IMR-90 (cell line): Measurements from ENCODE around the gene TRABD. TPM values are rescaled to one million over a fixed set of nuclear protein-coding genes. Genes with fewer than 3 reads are reported as not detected.
A peak's percentile ranks its signal among the peaks of the same experiment; 100 is the strongest.

Source experiments
- ATAC-seq: fragments of 200-7000 bp; cut with Tn5 transposase; 2 replicates; pipeline ENCODE4 v1.9.1; 2020; ENCODE audit warnings: low read depth, mild to moderate bottlenecking, moderate library complexity
- BruUV-seq: library from RNA; stranded (reverse); fragments of 400-500 nt; replicated peaks from 2 replicates; lab custom pipeline; 2021; lab: Mats Ljungman, UMichigan
- CTCF ChIA-PET: fragments of 300-600 bp; formaldehyde crosslinking; extraction: SDS; loops from one replicate; lab custom pipeline; 2021; ENCODE audit warnings: antibody characterized with exemption; lab: Yijun Ruan, JAX
- POLR2A ChIA-PET: fragments of 300-600 bp; sonication (Branson Sonifier 250); formaldehyde crosslinking; loops from one replicate; lab custom pipeline; 2022; ENCODE audit warnings: antibody characterized with exemption; ENCODE audit not compliant: unreplicated experiment; lab: Charles Lee
- DNase-seq: peaks from one replicate; pipeline ENCODE4 v3.0.0; 2013
- H2AFZ ChIP-seq: replicated peaks from 2 replicates; pipeline ENCODE3; 2013; ENCODE audit warnings: low read length, mild to moderate bottlenecking; ENCODE audit not compliant: poor library complexity
- H2AK5ac ChIP-seq: 2 replicates; pipeline ENCODE4 v1.6.1; 2013; ENCODE audit warnings: low read depth, low read length, inconsistent platforms
- H2AK9ac ChIP-seq: replicated peaks from 2 replicates; pipeline ENCODE3; 2013; ENCODE audit warnings: mild to moderate bottlenecking, low read depth, low read length, moderate library complexity; ENCODE audit not compliant: poor library complexity
- H2BK120ac ChIP-seq: 2 replicates; pipeline ENCODE4 v1.6.1; 2013; ENCODE audit warnings: low read depth, low read length, inconsistent platforms
- H2BK15ac ChIP-seq: 3 replicates; pipeline ENCODE4 v1.6.1; 2013; ENCODE audit warnings: low read depth, low read length, inconsistent platforms
- H2BK20ac ChIP-seq: 2 replicates; pipeline ENCODE4 v1.6.1; 2013; ENCODE audit warnings: low read depth, mild to moderate bottlenecking, inconsistent platforms, low read length, moderate library complexity
- H2BK5ac ChIP-seq: 2 replicates; pipeline ENCODE4 v1.6.1; 2013; ENCODE audit warnings: mild to moderate bottlenecking, low read depth, low read length, inconsistent platforms; ENCODE audit not compliant: poor library complexity, severe bottlenecking
- H3K14ac ChIP-seq: replicated peaks from 2 replicates; pipeline ENCODE4 v1.6.1; 2013; ENCODE audit warnings: low read depth, low read length, inconsistent platforms
- H3K18ac ChIP-seq: 2 replicates; pipeline ENCODE4 v1.6.1; 2013; ENCODE audit warnings: low read depth, low read length, control low read depth
- H3K23ac ChIP-seq: 2 replicates; pipeline ENCODE4 v1.6.1; 2013; ENCODE audit warnings: low read depth, low read length, inconsistent platforms
- H3K27ac ChIP-seq: 2 replicates; pipeline ENCODE4 v1.5.1; 2013; ENCODE audit warnings: mild to moderate bottlenecking, control low read depth, low read length; ENCODE audit not compliant: insufficient read depth
- H3K27me3 ChIP-seq: 2 replicates; pipeline ENCODE4 v1.6.1; 2013; ENCODE audit warnings: low read length; ENCODE audit not compliant: control insufficient read depth, insufficient read depth
- H3K36me3 ChIP-seq: 2 replicates; pipeline ENCODE4 v1.6.1; 2013; ENCODE audit warnings: low read length, mixed read lengths; ENCODE audit not compliant: control insufficient read depth, insufficient read depth
- H3K4ac ChIP-seq: 2 replicates; pipeline ENCODE4 v1.6.1; 2013; ENCODE audit warnings: low read depth, low read length, inconsistent platforms
- H3K4me1 ChIP-seq: 2 replicates; pipeline ENCODE4 v1.6.1; 2013; ENCODE audit warnings: low read length, mixed read lengths; ENCODE audit not compliant: control insufficient read depth, insufficient read depth
- H3K4me2 ChIP-seq: 2 replicates; pipeline ENCODE4 v1.6.1; 2013; ENCODE audit warnings: low read depth, mild to moderate bottlenecking, control low read depth, low read length, moderate library complexity
- H3K4me3 ChIP-seq: 2 replicates; pipeline ENCODE4 v1.5.1; 2013; ENCODE audit warnings: low read depth, mild to moderate bottlenecking, control low read depth, low read length, moderate library complexity; ENCODE audit not compliant: insufficient read depth
- H3K56ac ChIP-seq: 2 replicates; pipeline ENCODE4 v1.6.1; 2013; ENCODE audit warnings: low read length, inconsistent platforms; ENCODE audit not compliant: insufficient read depth; ENCODE audit errors: extremely low read depth
- H3K79me1 ChIP-seq, 2 experiments: 2 replicates each; pipeline ENCODE4 v1.6.1; 2013; ENCODE audit warnings: low read length in 2 of 2, inconsistent platforms in 1 of 2, low read depth in 1 of 2
- H3K9ac ChIP-seq: 2 replicates; pipeline ENCODE4 v1.6.1; 2013; ENCODE audit warnings: low read depth, low read length, control low read depth
- H3K9me1 ChIP-seq: 2 replicates; pipeline ENCODE4 v1.6.1; 2013; ENCODE audit warnings: low read length, inconsistent platforms; ENCODE audit not compliant: insufficient read depth
- H3K9me3 ChIP-seq: 2 replicates; pipeline ENCODE4 v1.6.1; 2013; ENCODE audit warnings: low read length; ENCODE audit not compliant: control insufficient read depth, insufficient read depth
- H4K20me1 ChIP-seq: 2 replicates; pipeline ENCODE4 v1.6.1; 2013; ENCODE audit warnings: low read length, inconsistent platforms; ENCODE audit not compliant: insufficient read depth
- H4K5ac ChIP-seq: 2 replicates; pipeline ENCODE4 v1.6.1; 2013; ENCODE audit warnings: mild to moderate bottlenecking, low read depth, low read length, control low read depth
- H4K8ac ChIP-seq, 2 experiments: 2 replicates each; pipeline ENCODE4 v1.6.1; 2013; ENCODE audit warnings: low read depth in 2 of 2, low read length in 2 of 2, control low read depth in 1 of 2, inconsistent platforms in 1 of 2
- H4K91ac ChIP-seq: 2 replicates; pipeline ENCODE4 v1.6.1; 2013; ENCODE audit warnings: low read depth, low read length, inconsistent platforms; ENCODE audit not compliant: insufficient read depth
- CEBPB ChIP-seq: IDR thresholded peaks from 2 replicates; pipeline ENCODE4 v1.6.1; 2012; ENCODE audit warnings: low read depth, low read length, improper control_type of control experiment
- CHD1 ChIP-seq: IDR thresholded peaks from 2 replicates; pipeline ENCODE4 v1.6.1; 2012; ENCODE audit warnings: low read depth, low read length, improper control_type of control experiment
- FOS ChIP-seq: fragments of 150-350 bp; IDR thresholded peaks from 2 replicates; pipeline ENCODE4 v1.6.1; 2016; ENCODE audit warnings: low read depth, low read length
- MXI1 ChIP-seq: IDR thresholded peaks from 2 replicates; pipeline ENCODE4 v1.6.1; 2012; ENCODE audit warnings: low read depth, mild to moderate bottlenecking, low read length, moderate library complexity, borderline replicate concordance
- NFE2L2 ChIP-seq: fragments of 150-350 bp; IDR thresholded peaks from 2 replicates; pipeline ENCODE4 v1.6.1; 2016; ENCODE audit warnings: low read depth, mild to moderate bottlenecking, low read length
- POLR2A ChIP-seq: IDR thresholded peaks from 2 replicates; pipeline ENCODE4 v1.6.1; 2012; ENCODE audit warnings: mild to moderate bottlenecking, low read depth, low read length
- RCOR1 ChIP-seq: IDR thresholded peaks from 2 replicates; pipeline ENCODE4 v1.6.1; 2012; ENCODE audit warnings: mild to moderate bottlenecking, low read length, improper control_type of control experiment; ENCODE audit not compliant: insufficient replicate concordance
- SMC3 ChIP-seq: fragments of 150-350 bp; IDR thresholded peaks from 2 replicates; pipeline ENCODE4 v1.6.1; 2016; ENCODE audit warnings: low read depth, mild to moderate bottlenecking, antibody characterized with exemption, low read length, moderate library complexity
- WGBS, 2 experiments: methylation state at CpG; one replicate each; pipeline versions ENCODE4 v1.1.5 to v1.1.7; 2013; ENCODE audit warnings: missing lambda C conversion rate in 2 of 2; ENCODE audit not compliant: insufficient read length in 1 of 2; ENCODE audit errors: extremely low coverage in 2 of 2; 5-methylcytosine and 5-hydroxymethylcytosine counted together
- dilution Hi-C: fragments of 300-500 bp; cut with HindIII; formaldehyde crosslinking; loops from one replicate; pipeline ENCODE4 v1.14.3; 2018; ENCODE audit warnings: low sequenced_read_pairs; ENCODE audit not compliant: unreplicated experiment
- in situ Hi-C: fragments of 300-500 bp; cut with MboI; formaldehyde crosslinking; loops from 3 replicates; pipeline ENCODE4 v1.14.3; 2019; ENCODE audit warnings: low sequenced_read_pairs, inconsistent platforms, mixed read lengths
- intact Hi-C: fragments of 100-400 bp; cut with micrococcal nuclease; formaldehyde crosslinking; loops from 2 replicates; pipeline ENCODE4 v1.10.0; 2022
- polyA plus RNA-seq, 3 experiments: library from polyadenylated mRNA; depleted of rRNA; stranded (reverse); fragments of >200 nt; gene quantifications; 2 replicates each; pipeline ENCODE4 v1.2.3, GENCODE V29; 2012; ENCODE audit warnings: low replicate concordance in 1 of 3
- total RNA-seq: library from RNA; depleted of rRNA; stranded (reverse); fragments of >200 nt; gene quantifications from 2 replicates; pipeline ENCODE4 v1.2.3, GENCODE V29; 2012
- TF ChIP-seq, protein P1 (sequence below): fragments of 150-350 bp; IDR thresholded peaks from 2 replicates; pipeline ENCODE4 v1.6.1; 2017; ENCODE audit warnings: mild to moderate bottlenecking, antibody characterized with exemption, low read length, low read depth
- TF ChIP-seq, protein P2 (sequence below): fragments of 150-350 bp; IDR thresholded peaks from 2 replicates; pipeline ENCODE4 v1.6.1; 2016; ENCODE audit warnings: low read depth, mild to moderate bottlenecking, low read length, moderate library complexity, borderline replicate concordance

TRABD gene
- total and polyA plus RNA-seq, 2 of the 4 experiments (the other 2 are of a cell fraction): 13.4 to 42.7 TPM

DNA sequence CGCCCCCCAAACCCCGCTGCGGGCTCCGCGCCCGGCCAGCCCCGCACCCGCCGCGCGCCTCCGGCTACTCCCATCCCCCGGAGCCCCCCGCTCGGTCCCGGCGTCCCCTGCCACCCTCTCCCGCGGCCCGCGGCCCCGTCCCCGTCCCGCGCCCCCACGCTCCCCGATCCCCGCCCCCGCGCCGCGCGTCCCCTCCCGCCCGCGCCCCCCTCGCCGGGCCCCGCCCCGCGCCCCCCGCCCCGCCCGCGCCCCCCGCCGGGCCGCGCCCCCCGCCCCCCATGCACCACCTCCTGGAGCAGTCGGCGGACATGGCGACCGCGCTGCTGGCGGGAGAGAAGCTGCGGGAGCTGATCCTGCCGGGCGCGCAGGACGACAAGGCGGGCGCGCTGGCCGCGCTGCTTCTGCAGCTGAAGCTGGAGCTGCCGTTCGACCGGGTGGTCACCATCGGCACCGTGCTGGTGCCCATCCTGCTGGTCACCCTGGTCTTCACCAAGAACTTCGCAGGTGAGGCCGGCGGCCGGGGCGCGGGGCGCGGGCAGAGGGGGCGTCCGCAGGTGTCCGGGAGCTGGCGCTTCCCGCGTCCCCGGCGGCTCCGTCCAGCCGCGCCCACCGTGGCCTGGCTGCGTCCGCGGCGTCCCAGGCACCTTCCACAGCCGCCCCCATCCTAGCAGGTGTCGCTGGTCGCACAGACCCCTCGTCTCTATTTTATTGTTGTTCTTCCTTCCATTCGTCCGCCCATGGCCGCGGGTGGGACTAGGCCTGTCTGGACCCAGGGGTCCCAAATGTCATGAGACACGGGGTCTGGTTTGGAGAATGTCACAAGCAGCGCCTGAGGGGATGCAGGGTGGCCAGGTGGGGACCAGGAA is 15.0 kb upstream of the TRABD start, which contains the start of gene PANX2:
Gene PANX2 (plus strand): TSS at position 279 of the 866 bp plus-strand sequence. CDS start 0 bp downstream, at position 279.
- no peak within 1 kb of the TSS for H2BK5ac ChIP-seq
- ATAC-seq (peak; percentile 49), DNase-seq (no peak)
- no peaks in the 10 kb centered on the region for H3K9me1 ChIP-seq
- H3K18ac ChIP-seq: no peak within 1 kb of the TSS
- H3K9me3 ChIP-seq: no peaks in the 10 kb centered on the region
- no peak within 1 kb of the TSS for H3K56ac ChIP-seq
- dilution Hi-C loops (no loop called here), intact Hi-C loops (no loop called here), in situ Hi-C loops (no loop called here)
- H2BK20ac ChIP-seq: no peak within 1 kb of the TSS
- H3K4ac ChIP-seq: no peak within 1 kb of the TSS
- peak within 1 kb of the TSS; percentile 37 for H2AK9ac ChIP-seq
- H3K4me3 ChIP-seq: peak within 1 kb of the TSS; percentile 68
- H3K9ac ChIP-seq: peak within 1 kb of the TSS; percentile 58
- no peak within 1 kb of the TSS for H4K91ac ChIP-seq
- peak within 1 kb of the TSS; percentile 91 for H3K4me2 ChIP-seq
- H2BK15ac ChIP-seq: no peak within 1 kb of the TSS
- no peaks in the 10 kb centered on the region for H3K4me1 ChIP-seq
- H4K5ac ChIP-seq: no peak within 1 kb of the TSS
- POLR2A ChIA-PET: no interaction called here
- H3K23ac ChIP-seq: no peak within 1 kb of the TSS
- no TSS peak for BruUV-seq
- WGBS, 2 experiments: 13% methylated on average over 43 of the region's 105 CpGs; no CpG with 5 or more reads in 1 of the 2 experiments
- TF ChIP-seq FOS: no peak
- TF ChIP-seq CEBPB: no peak
- no peak for TF ChIP-seq MXI1
- TF ChIP-seq SMC3: no peak
- no peak for TF ChIP-seq NFE2L2
- TF ChIP-seq POLR2A: no peak
- no peak for TF ChIP-seq CHD1
- TF ChIP-seq, protein P1, sequence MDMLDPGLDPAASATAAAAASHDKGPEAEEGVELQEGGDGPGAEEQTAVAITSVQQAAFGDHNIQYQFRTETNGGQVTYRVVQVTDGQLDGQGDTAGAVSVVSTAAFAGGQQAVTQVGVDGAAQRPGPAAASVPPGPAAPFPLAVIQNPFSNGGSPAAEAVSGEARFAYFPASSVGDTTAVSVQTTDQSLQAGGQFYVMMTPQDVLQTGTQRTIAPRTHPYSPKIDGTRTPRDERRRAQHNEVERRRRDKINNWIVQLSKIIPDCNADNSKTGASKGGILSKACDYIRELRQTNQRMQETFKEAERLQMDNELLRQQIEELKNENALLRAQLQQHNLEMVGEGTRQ: no peak
- TF ChIP-seq, protein P2, sequence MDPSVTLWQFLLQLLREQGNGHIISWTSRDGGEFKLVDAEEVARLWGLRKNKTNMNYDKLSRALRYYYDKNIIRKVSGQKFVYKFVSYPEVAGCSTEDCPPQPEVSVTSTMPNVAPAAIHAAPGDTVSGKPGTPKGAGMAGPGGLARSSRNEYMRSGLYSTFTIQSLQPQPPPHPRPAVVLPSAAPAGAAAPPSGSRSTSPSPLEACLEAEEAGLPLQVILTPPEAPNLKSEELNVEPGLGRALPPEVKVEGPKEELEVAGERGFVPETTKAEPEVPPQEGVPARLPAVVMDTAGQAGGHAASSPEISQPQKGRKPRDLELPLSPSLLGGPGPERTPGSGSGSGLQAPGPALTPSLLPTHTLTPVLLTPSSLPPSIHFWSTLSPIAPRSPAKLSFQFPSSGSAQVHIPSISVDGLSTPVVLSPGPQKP: no peak
- no peak for TF ChIP-seq RCOR1
- no peak within 1 kb of the TSS for H2BK120ac ChIP-seq
- H3K14ac ChIP-seq: no peak within 1 kb of the TSS
- no peak within 1 kb of the TSS for H2AK5ac ChIP-seq
- H3K79me1 ChIP-seq: no peaks in the 10 kb centered on the region
- H3K27ac ChIP-seq: no peak within 1 kb of the TSS
- CTCF ChIA-PET: no interaction called here
- no peaks in the 10 kb centered on the region for H3K36me3 ChIP-seq
- peaks cover 27% of the 10 kb centered on the region for H3K27me3 ChIP-seq
- H4K8ac ChIP-seq: no peak within 1 kb of the TSS; a peak in 1 of 4 replicates
- H4K20me1 ChIP-seq: no peaks in the 10 kb centered on the region
- H2AFZ ChIP-seq: peak within 1 kb of the TSS; percentile 89
